ENCODE data around the gene MORC3.

MORC3 gene

DNA sequence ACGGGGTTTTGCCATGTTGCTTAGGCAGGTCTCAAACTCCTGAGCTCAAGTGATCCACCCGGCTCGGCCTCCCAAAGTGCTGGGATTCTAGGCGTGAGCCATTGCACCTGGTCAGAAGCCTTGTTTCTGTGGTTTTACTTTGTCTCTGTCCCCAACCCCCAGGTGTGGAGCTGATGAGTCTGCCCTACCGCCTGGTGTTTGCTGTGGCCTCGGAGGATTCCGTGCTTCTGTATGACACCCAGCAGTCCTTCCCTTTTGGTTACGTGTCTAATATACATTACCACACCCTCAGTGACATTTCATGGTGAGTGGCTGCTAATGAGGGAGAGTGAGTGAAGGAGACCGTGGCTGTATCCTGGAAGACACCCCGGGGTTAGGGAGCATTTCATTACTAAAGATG lies 91.3 kb downstream of the MORC3 start:
- TF ChIP-seq ZNF19 (tag by site-specific recombination; IDR thresholded peaks at IDR 0.05; ENCODE audit: low read depth) (no peak), ZNF341 (tag by site-specific recombination; IDR thresholded peaks at IDR 0.05; ENCODE audit: low read depth) (no peak), ZNF302 (tag by site-specific recombination; IDR thresholded peaks at IDR 0.05; ENCODE audit: low read depth) (no peak), GLIS1 (tag by site-specific recombination; IDR thresholded peaks at IDR 0.05) (no peak)
- TF ChIP-seq, protein P1, sequence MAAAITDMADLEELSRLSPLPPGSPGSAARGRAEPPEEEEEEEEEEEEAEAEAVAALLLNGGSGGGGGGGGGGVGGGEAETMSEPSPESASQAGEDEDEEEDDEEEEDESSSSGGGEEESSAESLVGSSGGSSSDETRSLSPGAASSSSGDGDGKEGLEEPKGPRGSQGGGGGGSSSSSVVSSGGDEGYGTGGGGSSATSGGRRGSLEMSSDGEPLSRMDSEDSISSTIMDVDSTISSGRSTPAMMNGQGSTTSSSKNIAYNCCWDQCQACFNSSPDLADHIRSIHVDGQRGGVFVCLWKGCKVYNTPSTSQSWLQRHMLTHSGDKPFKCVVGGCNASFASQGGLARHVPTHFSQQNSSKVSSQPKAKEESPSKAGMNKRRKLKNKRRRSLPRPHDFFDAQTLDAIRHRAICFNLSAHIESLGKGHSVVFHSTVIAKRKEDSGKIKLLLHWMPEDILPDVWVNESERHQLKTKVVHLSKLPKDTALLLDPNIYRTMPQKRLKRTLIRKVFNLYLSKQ (tag by site-specific recombination; IDR thresholded peaks at IDR 0.05; ENCODE audit: borderline replicate concordance) = no peak
- TF ChIP-seq, protein P2, sequence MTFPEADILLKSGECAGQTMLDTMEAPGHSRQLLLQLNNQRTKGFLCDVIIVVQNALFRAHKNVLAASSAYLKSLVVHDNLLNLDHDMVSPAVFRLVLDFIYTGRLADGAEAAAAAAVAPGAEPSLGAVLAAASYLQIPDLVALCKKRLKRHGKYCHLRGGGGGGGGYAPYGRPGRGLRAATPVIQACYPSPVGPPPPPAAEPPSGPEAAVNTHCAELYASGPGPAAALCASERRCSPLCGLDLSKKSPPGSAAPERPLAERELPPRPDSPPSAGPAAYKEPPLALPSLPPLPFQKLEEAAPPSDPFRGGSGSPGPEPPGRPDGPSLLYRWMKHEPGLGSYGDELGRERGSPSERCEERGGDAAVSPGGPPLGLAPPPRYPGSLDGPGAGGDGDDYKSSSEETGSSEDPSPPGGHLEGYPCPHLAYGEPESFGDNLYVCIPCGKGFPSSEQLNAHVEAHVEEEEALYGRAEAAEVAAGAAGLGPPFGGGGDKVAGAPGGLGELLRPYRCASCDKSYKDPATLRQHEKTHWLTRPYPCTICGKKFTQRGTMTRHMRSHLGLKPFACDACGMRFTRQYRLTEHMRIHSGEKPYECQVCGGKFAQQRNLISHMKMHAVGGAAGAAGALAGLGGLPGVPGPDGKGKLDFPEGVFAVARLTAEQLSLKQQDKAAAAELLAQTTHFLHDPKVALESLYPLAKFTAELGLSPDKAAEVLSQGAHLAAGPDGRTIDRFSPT (tag by site-specific recombination; IDR thresholded peaks at IDR 0.05) = no peak
- TF ChIP-seq, protein P3, sequence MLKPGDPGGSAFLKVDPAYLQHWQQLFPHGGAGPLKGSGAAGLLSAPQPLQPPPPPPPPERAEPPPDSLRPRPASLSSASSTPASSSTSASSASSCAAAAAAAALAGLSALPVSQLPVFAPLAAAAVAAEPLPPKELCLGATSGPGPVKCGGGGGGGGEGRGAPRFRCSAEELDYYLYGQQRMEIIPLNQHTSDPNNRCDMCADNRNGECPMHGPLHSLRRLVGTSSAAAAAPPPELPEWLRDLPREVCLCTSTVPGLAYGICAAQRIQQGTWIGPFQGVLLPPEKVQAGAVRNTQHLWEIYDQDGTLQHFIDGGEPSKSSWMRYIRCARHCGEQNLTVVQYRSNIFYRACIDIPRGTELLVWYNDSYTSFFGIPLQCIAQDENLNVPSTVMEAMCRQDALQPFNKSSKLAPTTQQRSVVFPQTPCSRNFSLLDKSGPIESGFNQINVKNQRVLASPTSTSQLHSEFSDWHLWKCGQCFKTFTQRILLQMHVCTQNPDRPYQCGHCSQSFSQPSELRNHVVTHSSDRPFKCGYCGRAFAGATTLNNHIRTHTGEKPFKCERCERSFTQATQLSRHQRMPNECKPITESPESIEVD (tag by site-specific recombination; IDR thresholded peaks at IDR 0.05) = no peak
- TF ChIP-seq, protein P4, sequence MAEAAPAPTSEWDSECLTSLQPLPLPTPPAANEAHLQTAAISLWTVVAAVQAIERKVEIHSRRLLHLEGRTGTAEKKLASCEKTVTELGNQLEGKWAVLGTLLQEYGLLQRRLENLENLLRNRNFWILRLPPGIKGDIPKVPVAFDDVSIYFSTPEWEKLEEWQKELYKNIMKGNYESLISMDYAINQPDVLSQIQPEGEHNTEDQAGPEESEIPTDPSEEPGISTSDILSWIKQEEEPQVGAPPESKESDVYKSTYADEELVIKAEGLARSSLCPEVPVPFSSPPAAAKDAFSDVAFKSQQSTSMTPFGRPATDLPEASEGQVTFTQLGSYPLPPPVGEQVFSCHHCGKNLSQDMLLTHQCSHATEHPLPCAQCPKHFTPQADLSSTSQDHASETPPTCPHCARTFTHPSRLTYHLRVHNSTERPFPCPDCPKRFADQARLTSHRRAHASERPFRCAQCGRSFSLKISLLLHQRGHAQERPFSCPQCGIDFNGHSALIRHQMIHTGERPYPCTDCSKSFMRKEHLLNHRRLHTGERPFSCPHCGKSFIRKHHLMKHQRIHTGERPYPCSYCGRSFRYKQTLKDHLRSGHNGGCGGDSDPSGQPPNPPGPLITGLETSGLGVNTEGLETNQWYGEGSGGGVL (tag by site-specific recombination; IDR thresholded peaks at IDR 0.05) = no peak

DNA sequence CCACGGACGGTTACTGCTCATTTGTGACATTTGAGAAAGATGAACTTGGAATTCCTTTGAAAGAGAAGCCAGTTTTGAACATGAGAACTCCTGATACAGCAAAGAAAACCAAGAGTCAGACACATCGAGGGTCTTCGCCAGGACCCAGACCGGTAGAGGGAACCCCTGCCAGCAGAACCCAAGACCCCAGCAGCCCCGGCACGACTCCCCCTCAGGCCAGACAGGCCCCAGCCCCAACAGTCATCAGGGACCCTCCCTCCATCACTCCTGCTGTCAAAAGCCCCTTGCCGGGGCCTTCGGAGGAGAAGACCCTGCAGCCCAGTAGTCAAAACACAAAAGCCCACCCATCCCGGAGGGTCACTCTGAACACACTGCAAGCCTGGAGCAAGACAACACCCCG lies 92.9 kb downstream of the MORC3 start:
- CTCF ChIA-PET = interaction anchor here (0.6 kb wide), 1 partner anchor 303 kb away, joined by 4 read pairs; no protein-coding TSS in a partner anchor
- POLR2A ChIA-PET = interaction anchor here (1.1 kb wide), 1 partner anchor 17 kb away, joined by 4 read pairs; no protein-coding TSS in a partner anchor
- Histone ChIP-seq H3K36me3 (ENCODE audit: control insufficient read depth in 2 of 2, insufficient read depth in 1 of 2, low read length in 2 of 2) (peaks cover 74 to 92% of the 10 kb centered on the region in 2 experiments), H3K27ac (ENCODE audit: extremely low read depth, low read depth, low read length) (no peak overlapping the region), H3K9me3 (ENCODE audit: control insufficient read depth, insufficient read depth, low read depth, low read length) (no peaks in the 10 kb centered on the region), H3K4me3 (ENCODE audit: low read depth, low read length) (no peak overlapping the region), H3K4me1 (ENCODE audit: control insufficient read depth, insufficient read depth, low read length) (no peaks in the 10 kb centered on the region)
- no peak for TF ChIP-seq ZNF121 (tag by site-specific recombination; IDR thresholded peaks at IDR 0.05)
- no peak for TF ChIP-seq ZNF146 (tag by site-specific recombination; IDR thresholded peaks at IDR 0.05)
- TF ChIP-seq ZNF138 (tag by site-specific recombination; IDR thresholded peaks at IDR 0.05; ENCODE audit: borderline replicate concordance) = no peak
- TF ChIP-seq ZNF548 (tag by site-specific recombination; IDR thresholded peaks at IDR 0.05) = no peak
- TF ChIP-seq ZNF266 (tag by site-specific recombination; IDR thresholded peaks at IDR 0.05; ENCODE audit: low read depth) = no peak
- TF ChIP-seq, protein P5, sequence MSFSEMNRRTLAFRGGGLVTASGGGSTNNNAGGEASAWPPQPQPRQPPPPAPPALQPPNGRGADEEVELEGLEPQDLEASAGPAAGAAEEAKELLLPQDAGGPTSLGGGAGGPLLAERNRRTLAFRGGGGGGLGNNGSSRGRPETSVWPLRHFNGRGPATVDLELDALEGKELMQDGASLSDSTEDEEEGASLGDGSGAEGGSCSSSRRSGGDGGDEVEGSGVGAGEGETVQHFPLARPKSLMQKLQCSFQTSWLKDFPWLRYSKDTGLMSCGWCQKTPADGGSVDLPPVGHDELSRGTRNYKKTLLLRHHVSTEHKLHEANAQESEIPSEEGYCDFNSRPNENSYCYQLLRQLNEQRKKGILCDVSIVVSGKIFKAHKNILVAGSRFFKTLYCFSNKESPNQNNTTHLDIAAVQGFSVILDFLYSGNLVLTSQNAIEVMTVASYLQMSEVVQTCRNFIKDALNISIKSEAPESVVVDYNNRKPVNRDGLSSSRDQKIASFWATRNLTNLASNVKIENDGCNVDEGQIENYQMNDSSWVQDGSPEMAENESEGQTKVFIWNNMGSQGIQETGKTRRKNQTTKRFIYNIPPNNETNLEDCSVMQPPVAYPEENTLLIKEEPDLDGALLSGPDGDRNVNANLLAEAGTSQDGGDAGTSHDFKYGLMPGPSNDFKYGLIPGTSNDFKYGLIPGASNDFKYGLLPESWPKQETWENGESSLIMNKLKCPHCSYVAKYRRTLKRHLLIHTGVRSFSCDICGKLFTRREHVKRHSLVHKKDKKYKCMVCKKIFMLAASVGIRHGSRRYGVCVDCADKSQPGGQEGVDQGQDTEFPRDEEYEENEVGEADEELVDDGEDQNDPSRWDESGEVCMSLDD (tag by site-specific recombination; IDR thresholded peaks at IDR 0.05) = no peak
- TF ChIP-seq, protein P6, sequence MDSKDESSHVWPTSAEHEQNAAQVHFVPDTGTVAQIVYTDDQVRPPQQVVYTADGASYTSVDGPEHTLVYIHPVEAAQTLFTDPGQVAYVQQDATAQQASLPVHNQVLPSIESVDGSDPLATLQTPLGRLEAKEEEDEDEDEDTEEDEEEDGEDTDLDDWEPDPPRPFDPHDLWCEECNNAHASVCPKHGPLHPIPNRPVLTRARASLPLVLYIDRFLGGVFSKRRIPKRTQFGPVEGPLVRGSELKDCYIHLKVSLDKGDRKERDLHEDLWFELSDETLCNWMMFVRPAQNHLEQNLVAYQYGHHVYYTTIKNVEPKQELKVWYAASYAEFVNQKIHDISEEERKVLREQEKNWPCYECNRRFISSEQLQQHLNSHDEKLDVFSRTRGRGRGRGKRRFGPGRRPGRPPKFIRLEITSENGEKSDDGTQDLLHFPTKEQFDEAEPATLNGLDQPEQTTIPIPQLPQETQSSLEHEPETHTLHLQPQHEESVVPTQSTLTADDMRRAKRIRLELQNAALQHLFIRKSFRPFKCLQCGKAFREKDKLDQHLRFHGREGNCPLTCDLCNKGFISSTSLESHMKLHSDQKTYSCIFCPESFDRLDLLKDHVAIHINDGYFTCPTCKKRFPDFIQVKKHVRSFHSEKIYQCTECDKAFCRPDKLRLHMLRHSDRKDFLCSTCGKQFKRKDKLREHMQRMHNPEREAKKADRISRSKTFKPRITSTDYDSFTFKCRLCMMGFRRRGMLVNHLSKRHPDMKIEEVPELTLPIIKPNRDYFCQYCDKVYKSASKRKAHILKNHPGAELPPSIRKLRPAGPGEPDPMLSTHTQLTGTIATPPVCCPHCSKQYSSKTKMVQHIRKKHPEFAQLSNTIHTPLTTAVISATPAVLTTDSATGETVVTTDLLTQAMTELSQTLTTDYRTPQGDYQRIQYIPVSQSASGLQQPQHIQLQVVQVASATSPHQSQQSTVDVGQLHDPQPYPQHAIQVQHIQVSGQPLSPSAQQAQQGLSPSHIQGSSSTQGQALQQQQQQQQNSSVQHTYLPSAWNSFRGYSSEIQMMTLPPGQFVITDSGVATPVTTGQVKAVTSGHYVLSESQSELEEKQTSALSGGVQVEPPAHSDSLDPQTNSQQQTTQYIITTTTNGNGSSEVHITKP (tag by site-specific recombination; IDR thresholded peaks at IDR 0.05) = no peak
- no peak for TF ChIP-seq ZNF214 (tag by site-specific recombination; IDR thresholded peaks at IDR 0.05; ENCODE audit: borderline replicate concordance)
- TF ChIP-seq ZNF792 (tag by site-specific recombination; IDR thresholded peaks at IDR 0.05) = no peak
- TF ChIP-seq ZNF169 (tag by site-specific recombination; IDR thresholded peaks at IDR 0.05) = no peak
- no peak for TF ChIP-seq ZNF530 (tag by site-specific recombination; IDR thresholded peaks at IDR 0.05; ENCODE audit: low read depth)
- no peak for TF ChIP-seq GLI4 (tag by site-specific recombination; IDR thresholded peaks at IDR 0.05)
- TF ChIP-seq ZNF292 (tag by site-specific recombination; IDR thresholded peaks at IDR 0.05; ENCODE audit: borderline replicate concordance, low read depth) = no peak

More for the DNA sequence above, 91.3 kb downstream of the MORC3 start:
- peaks cover 77 to 92% of the 10 kb centered on the region in 2 experiments for H3K36me3 ChIP-seq (ENCODE audit: control insufficient read depth in 2 of 2, insufficient read depth in 1 of 2, low read length in 2 of 2)
- no peaks in the 10 kb centered on the region for H3K4me1 ChIP-seq (ENCODE audit: control insufficient read depth, insufficient read depth, low read length)
- H3K9me3 ChIP-seq (ENCODE audit: control insufficient read depth, insufficient read depth, low read depth, low read length) = no peaks in the 10 kb centered on the region
- H3K4me3 ChIP-seq (ENCODE audit: low read depth, low read length) = no peak overlapping the region
- ChIA-PET POLR2A (no interaction called here), CTCF (interaction anchor here (1.0 kb wide), 1 partner anchor 12 kb away, joined by 5 read pairs; no protein-coding TSS in a partner anchor)
- H3K27ac ChIP-seq (ENCODE audit: extremely low read depth, low read depth, low read length) = no peak overlapping the region
